ENCODE results near the gene TGFB3.

DNA sequence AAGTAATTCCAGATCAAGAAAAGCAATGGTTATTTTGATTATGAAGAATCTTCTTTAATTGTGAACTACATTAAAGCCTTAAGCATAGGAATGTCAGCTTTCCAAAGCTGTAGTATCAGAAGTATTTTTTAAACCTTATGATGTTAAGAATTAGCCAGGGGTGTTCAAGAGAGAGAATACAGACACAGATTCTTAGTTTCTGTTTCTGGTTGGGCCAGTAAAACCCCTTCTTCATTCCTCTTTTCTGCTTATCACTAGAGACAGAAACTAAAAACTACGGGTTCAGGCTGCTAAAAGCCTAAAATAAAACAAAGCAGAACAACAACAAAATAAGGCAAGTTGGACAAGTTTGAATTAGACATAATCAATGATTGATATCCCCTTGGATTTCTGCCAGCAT lies 42.0 kb upstream of the TGFB3 start:
- TF ChIP-seq SMC3 (conservative IDR thresholded peaks at IDR 0.05; ENCODE audit: poor library complexity) (no peak), TAF1 (IDR thresholded peaks at IDR 0.05; ENCODE audit: low read depth) (no peak)
